ENCODE measurements around the gene RHOT2. TPM values are rescaled to one million over a fixed set of nuclear protein-coding genes. Genes with fewer than 3 reads are reported as not detected.

RHOT2 gene
- total RNA-seq, 1 donor from 2014 or later, result 207 TPM

DNA sequence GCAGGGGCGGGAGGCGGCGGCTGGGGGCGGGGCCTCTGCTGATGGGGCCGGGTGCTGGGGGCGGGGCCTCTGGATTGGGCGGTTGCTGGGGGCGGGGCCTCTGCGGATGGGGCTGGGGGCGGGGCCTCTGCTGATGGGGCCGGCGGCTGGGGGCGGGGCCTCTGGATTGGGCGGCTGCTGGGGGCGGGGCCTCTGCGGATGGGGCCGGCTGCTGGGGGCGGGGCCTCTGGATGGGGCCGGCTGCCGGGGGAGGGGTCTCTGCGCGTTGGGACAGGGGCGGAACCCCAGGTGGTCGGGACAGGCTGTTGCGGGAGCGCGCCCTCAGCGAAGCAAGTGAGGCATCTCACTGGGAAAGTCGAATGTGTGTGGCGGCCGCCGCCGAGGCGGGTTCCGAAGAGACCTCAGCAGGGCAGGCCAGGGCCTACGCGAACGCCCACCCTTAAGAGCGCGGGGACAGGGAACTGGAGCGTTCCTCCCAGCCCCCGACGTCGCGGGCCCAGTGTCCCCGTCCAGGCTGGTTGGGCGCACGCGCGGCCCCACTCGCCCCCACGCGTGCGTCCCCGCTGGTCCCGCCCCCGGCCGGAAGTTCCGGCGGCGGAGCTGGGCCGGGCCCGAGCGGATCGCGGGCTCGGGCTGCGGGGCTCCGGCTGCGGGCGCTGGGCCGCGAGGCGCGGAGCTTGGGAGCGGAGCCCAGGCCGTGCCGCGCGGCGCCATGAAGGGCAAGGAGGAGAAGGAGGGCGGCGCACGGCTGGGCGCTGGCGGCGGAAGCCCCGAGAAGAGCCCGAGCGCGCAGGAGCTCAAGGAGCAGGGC, 12.1 kb downstream of the RHOT2 start, which contains the start of gene STUB1:
Gene STUB1, plus strand, starts transcription at position 597 of the 811 bp plus-strand sequence. Its CDS starts 116 bp downstream, at position 713.
- H3K27ac Mint-ChIP-seq, result peak within 1 kb of the TSS; percentile 90
- H3K9me3 Mint-ChIP-seq, result no peaks in the 10 kb centered on the region
- DNase-seq (ENCODE audit: low spot score in 2 of 2, unreplicated experiment in 2 of 2), result peak; percentile 92 to 94
- H3K4me1 Mint-ChIP-seq, result peaks cover 20% of the 10 kb centered on the region
- H3K4me3 Mint-ChIP-seq, result peak within 1 kb of the TSS; percentile 78
- TF ChIP-seq, protein P1, sequence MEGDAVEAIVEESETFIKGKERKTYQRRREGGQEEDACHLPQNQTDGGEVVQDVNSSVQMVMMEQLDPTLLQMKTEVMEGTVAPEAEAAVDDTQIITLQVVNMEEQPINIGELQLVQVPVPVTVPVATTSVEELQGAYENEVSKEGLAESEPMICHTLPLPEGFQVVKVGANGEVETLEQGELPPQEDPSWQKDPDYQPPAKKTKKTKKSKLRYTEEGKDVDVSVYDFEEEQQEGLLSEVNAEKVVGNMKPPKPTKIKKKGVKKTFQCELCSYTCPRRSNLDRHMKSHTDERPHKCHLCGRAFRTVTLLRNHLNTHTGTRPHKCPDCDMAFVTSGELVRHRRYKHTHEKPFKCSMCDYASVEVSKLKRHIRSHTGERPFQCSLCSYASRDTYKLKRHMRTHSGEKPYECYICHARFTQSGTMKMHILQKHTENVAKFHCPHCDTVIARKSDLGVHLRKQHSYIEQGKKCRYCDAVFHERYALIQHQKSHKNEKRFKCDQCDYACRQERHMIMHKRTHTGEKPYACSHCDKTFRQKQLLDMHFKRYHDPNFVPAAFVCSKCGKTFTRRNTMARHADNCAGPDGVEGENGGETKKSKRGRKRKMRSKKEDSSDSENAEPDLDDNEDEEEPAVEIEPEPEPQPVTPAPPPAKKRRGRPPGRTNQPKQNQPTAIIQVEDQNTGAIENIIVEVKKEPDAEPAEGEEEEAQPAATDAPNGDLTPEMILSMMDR (IDR thresholded peaks at IDR 0.05; ENCODE audit: unreplicated experiment), result no peak
- H3K27me3 Mint-ChIP-seq (ENCODE audit: low read depth), result peaks cover 8% of the 10 kb centered on the region
- peaks cover 9% of the 10 kb centered on the region for H3K36me3 Mint-ChIP-seq

DNA sequence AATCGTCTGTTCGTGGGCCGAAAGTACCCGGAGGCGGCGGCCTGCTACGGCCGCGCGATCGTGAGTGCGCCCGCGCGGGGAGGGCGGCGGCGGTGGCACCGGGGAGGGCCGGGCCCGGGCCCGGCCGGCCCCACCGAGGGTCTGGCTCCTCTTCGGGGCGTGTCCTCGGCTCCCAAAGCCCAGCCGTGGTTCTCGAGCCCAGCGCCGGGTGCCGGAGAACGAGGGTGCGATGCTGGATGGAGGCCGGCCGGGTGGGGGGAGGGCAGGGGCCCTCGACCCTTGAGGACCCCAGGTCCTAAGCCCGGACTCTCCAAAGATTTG, 12.7 kb downstream of the RHOT2 start:
- H3K27ac Mint-ChIP-seq, result no peak overlapping the region
- peaks cover 20% of the 10 kb centered on the region for H3K4me1 Mint-ChIP-seq
- peaks cover 5% of the 10 kb centered on the region for H3K27me3 Mint-ChIP-seq (ENCODE audit: low read depth)
- peaks cover 9% of the 10 kb centered on the region for H3K36me3 Mint-ChIP-seq
- TF ChIP-seq, protein P1 (IDR thresholded peaks at IDR 0.05; ENCODE audit: unreplicated experiment), result no peak
- H3K4me3 Mint-ChIP-seq, result peak overlapping the region; percentile 78
- H3K9me3 Mint-ChIP-seq, result no peaks in the 10 kb centered on the region
- no peak for DNase-seq (ENCODE audit: low spot score in 2 of 2, unreplicated experiment in 2 of 2)

DNA sequence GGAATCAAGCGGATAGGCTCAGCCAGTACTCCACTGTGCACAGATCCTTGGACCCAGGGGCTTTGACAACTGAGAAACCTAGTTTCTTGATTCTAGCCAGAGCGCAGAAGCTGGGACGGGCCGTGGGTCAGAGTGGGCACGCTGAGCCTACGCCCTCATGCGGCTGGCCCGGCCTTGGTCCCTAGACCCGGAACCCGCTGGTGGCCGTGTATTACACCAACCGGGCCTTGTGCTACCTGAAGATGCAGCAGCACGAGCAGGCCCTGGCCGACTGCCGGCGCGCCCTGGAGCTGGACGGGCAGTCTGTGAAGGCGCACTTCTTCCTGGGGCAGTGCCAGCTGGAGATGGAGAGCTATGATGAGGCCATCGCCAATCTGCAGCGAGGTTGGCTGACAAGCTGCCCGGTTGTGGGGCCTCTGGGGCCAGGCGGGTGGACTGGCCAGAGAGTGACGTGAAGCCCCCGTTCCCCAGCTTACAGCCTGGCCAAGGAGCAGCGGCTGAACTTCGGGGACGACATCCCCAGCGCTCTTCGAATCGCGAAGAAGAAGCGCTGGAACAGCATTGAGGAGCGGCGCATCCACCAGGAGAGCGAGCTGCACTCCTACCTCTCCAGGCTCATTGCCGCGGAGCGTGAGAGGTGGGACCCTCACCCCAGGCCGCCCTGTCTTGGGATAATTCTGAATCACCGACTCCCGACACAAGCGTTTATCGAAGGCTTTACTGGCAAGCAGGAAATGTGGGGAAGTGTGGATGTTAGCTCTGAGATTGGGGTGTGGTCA, 13.2 kb downstream of the RHOT2 start:
- peak overlapping the region; percentile 78 for H3K4me3 Mint-ChIP-seq
- DNase-seq (ENCODE audit: low spot score in 2 of 2, unreplicated experiment in 2 of 2), result no peak
- H3K27me3 Mint-ChIP-seq (ENCODE audit: low read depth), result peaks cover 5% of the 10 kb centered on the region
- peak overlapping the region; percentile 73 for H3K27ac Mint-ChIP-seq
- H3K4me1 Mint-ChIP-seq, result peaks cover 20% of the 10 kb centered on the region
- H3K9me3 Mint-ChIP-seq, result no peaks in the 10 kb centered on the region
- TF ChIP-seq, protein P1 (IDR thresholded peaks at IDR 0.05; ENCODE audit: unreplicated experiment), result no peak
- H3K36me3 Mint-ChIP-seq, result peaks cover 11% of the 10 kb centered on the region

DNA sequence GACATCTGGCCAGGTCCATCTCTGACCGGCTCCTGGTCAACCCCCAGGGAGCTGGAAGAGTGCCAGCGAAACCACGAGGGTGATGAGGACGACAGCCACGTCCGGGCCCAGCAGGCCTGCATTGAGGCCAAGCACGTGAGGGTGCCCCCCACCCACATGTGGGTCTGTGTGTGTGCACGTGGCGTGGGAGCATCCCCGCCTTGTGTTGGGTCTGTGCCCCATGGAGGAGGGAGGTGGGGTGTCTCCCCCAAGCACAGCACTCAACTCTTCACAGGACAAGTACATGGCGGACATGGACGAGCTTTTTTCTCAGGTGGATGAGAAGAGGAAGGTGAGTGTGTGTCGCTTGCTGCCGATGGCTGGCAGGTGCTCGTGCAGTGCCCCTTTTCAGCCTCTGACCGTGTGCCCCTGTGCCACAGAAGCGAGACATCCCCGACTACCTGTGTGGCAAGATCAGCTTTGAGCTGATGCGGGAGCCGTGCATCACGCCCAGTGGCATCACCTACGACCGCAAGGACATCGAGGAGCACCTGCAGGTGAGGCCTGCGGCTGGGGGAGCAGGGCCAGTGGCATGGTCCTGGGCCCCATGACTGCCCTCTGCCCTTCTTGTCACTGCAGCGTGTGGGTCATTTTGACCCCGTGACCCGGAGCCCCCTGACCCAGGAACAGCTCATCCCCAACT, 14.0 kb downstream of the RHOT2 start:
- Mint-ChIP-seq H3K4me1 (peaks cover 20% of the 10 kb centered on the region), H3K9me3 (no peaks in the 10 kb centered on the region), H3K27me3 (ENCODE audit: low read depth) (peaks cover under 1% of the 10 kb centered on the region), H3K4me3 (peak overlapping the region; percentile 78), H3K36me3 (peaks cover 11% of the 10 kb centered on the region), H3K27ac (peak overlapping the region; percentile 39)
- no peak for DNase-seq (ENCODE audit: low spot score in 2 of 2, unreplicated experiment in 2 of 2)
- TF ChIP-seq, protein P1 (IDR thresholded peaks at IDR 0.05; ENCODE audit: unreplicated experiment), result no peak

DNA sequence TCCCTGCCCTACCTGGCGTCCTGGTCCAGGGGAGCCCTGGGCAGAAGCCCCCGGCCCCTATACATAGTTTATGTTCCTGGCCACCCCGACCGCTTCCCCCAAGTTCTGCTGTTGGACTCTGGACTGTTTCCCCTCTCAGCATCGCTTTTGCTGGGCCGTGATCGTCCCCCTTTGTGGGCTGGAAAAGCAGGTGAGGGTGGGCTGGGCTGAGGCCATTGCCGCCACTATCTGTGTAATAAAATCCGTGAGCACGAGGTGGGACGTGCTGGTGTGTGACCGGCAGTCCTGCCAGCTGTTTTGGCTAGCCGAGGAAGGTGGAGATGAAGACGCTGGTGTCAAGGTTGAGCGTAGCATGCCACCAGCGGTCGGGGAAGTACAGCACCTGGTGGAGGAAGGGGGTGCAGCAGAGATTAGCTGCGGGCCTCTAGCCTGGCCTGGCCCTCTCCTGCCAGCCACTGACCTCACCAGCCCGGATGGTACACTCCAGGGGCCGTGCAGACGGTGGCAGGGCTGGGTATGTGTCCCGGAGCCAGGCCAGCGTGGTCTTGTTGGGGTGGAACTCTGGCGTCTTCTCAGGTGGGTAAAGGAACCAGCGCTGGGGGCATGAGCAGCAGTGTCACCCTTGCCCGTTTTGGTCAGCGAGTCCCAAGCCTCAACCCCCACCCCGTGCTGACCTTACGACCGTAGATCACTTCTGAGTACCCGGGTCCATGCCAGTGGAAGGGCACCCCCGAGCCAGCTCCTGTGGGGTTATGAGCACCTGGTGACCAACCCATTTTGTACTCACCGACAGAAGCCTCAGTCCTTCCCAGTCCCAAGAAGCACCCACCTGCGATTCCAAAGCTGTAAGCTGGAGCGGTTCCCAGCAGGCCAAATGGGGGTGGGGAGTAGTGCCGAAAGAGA, 14.8 kb downstream of the RHOT2 start:
- peak overlapping the region; percentile 78 for H3K4me3 Mint-ChIP-seq
- TF ChIP-seq, protein P1 (IDR thresholded peaks at IDR 0.05; ENCODE audit: unreplicated experiment), result no peak
- H3K27me3 Mint-ChIP-seq (ENCODE audit: low read depth), result no peaks in the 10 kb centered on the region
- H3K9me3 Mint-ChIP-seq, result no peaks in the 10 kb centered on the region
- peak overlapping the region; percentile 73 for H3K27ac Mint-ChIP-seq
- peaks cover 11% of the 10 kb centered on the region for H3K36me3 Mint-ChIP-seq
- peaks cover 20% of the 10 kb centered on the region for H3K4me1 Mint-ChIP-seq
- no peak for DNase-seq (ENCODE audit: low spot score in 2 of 2, unreplicated experiment in 2 of 2)
